Stimulated activated naive CD8-positive, alpha-beta T cell treated with anti-CD3 and anti-CD28 coated beads, Interleukin-15, Interleukin-2, amounts not matched to agents 100 ng/mL and 50 ng/mL, for 24 hours (primary cell): ENCODE results near the gene HFE.
"Not testable (repeated sequence)": the region's sequence is repeated elsewhere in the genome, so short reads cannot be mapped to it uniquely, and the experiment has no call there.

ENCODE experiments used
- H3K27ac Mint-ChIP-seq: one replicate; pipeline ENCODE4 v1.8.0; 2021; ENCODE audit warnings: mild to moderate bottlenecking, mixed read lengths
- H3K27me3 Mint-ChIP-seq: one replicate; pipeline ENCODE4 v1.8.0; 2021; ENCODE audit warnings: mixed read lengths
- H3K36me3 Mint-ChIP-seq: one replicate; pipeline ENCODE4 v1.8.0; 2021; ENCODE audit warnings: low read depth, mixed read lengths
- H3K4me1 Mint-ChIP-seq: one replicate; pipeline ENCODE4 v1.8.0; 2021; ENCODE audit warnings: low read depth, mixed read lengths
- H3K4me3 Mint-ChIP-seq: one replicate; pipeline ENCODE4 v1.8.0; 2021; ENCODE audit warnings: mild to moderate bottlenecking, mixed read lengths
- H3K9me3 Mint-ChIP-seq: one replicate; pipeline ENCODE4 v1.8.0; 2021; ENCODE audit warnings: mixed read lengths

Gene HFE

DNA sequence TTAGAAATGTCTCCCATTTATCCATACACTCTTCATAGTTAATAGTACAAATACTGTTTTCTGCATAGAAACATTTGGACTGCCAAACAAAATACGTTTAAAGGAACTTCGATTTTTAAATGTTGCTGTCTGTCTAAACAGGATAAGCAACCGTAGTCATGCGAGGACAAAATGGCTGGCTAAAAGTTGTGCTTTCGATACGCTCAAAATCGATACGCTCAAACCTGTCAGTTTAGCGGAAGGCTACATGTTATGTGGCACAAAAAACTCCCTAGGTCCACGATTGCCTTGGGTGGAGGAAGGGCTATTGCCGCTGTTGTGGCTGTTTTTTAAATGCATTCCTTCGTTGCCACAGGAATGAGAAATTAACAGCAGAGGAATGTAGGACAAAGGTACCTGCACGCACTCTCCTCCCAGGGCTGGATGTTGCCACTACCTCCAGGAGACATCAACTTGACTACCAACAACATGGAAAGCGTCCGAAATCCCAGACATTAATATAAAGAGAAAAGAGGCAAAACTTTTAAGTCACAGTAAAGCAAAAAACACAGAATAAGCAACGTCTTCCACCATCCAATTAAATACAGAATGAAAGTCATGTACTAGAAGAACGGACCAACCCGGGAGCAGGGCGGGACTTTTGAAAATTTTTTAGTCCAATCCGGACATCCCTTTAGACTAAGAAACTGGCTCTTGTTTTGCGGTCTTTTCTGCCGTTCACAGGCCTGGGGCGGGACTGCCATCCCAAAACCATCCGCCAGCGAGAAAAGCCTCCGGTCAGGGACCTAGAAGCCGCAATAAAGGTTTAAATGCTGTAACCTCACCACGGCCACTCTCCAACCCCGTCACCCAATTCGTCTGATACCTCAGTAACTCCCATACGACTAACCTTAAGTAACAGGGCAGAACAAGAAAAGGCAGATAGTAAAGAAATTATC lies 32.2 kb upstream of the HFE start:
- Mint-ChIP-seq H3K36me3 (no peaks in the 10 kb centered on the region), H3K4me3 (peak overlapping the region; percentile 90), H3K27me3 (no peaks in the 10 kb centered on the region), H3K27ac (peak overlapping the region; percentile 99), H3K9me3 (no peaks in the 10 kb centered on the region), H3K4me1 (peaks cover 42% of the 10 kb centered on the region)

- Mint-ChIP-seq H3K9me3 (no peaks in the 10 kb centered on the region), H3K4me3 (peak overlapping the region; percentile 90), H3K36me3 (no peaks in the 10 kb centered on the region), H3K4me1 (peaks cover 46% of the 10 kb centered on the region), H3K27me3 (no peaks in the 10 kb centered on the region), H3K27ac (peak overlapping the region; percentile 99)
Observed at GRCh38 chr6:26055719-26056582, 31.3 kb upstream of the HFE start.

DNA sequence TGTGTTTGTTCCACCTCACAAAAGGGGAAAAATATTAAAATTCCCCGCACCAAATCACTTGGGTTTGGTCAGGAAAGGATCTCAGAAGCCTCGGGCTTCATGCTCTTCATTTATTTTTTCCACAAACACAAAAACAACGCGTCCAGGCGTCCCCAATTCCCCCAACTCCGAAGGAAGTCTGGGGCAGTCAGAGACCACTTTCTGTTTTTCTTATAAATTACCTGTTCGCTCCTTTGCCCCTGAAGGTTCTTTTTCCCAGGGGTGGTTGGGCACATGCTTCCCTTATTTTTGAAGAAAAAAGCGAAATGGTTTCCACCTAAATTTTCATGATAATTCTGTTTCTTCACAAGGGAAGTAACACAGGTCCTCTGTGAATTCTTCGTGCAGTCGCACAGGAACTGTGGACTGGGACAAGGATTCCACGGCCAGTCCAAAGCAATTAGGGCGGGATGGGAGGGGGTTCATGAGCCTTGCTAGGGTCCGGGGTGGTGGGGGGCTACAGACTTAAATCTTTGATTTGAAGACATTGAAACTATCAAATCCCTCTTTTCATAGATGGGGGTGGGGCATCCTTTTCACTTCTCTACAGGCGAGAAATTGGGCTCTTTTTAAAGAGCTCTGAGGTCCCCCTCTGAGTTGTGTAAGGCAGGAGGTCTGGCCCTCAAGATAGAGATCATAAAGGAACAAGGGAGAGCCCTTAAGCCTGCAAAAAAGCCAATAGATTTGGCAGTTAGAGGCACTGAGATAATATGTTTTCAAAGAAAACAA lies 30.5 kb upstream of the HFE start:
- H3K27ac Mint-ChIP-seq = peak overlapping the region; percentile 99
- peak overlapping the region; percentile 90 for H3K4me3 Mint-ChIP-seq
- no peaks in the 10 kb centered on the region for H3K27me3 Mint-ChIP-seq
- no peaks in the 10 kb centered on the region for H3K9me3 Mint-ChIP-seq
- H3K4me1 Mint-ChIP-seq = peaks cover 46% of the 10 kb centered on the region
- no peaks in the 10 kb centered on the region for H3K36me3 Mint-ChIP-seq

DNA sequence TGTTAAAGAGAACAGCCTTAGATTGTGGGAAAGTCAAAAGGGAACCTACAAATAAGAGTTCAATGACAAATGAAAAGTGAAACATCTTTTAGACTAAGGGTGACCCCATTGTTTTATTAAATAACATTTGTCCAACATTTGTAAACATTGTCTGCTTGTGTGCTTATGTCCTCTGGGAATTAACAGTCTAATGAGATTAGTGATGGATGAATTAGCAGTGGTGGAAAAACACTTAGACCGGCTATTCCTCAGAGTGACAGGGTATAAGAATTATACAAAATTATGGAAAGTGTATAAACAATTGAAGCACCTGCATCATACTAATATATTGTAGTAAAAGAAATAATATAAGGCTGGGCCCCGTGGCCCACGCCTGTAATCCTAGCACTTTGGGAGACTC lies 29.3 kb upstream of the HFE start:
- Mint-ChIP-seq H3K27me3 (no peaks in the 10 kb centered on the region), H3K4me1 (peaks cover 40% of the 10 kb centered on the region), H3K4me3 (no peak overlapping the region), H3K9me3 (no peaks in the 10 kb centered on the region), H3K36me3 (no peaks in the 10 kb centered on the region), H3K27ac (no peak overlapping the region)

DNA sequence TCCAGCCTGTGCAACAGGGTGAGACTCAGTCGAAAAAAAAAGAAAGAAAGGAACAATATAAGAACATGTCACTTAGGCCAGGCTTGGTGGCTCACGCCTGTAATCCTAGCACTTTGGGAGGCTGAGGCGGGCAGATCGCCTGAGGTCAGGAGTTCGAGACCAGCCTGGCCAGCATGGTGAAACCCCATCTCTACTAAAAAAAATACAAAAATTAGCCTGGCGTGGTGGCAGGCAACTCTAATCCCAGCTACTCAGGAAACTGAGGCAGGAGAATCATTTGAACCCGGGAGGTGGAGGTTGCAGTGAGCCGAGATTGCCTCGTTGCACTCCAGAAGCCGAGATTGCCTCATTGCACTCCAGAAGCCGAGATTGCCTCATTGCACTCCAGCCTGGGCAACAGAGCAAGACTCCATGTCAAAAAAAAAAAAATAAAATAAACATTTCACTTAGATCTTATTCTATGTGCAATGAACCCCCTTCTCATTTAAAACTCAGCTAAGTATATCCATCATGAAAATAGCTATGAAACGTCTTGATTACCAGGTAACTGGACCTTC lies 28.7 kb upstream of the HFE start:
- H3K27me3 Mint-ChIP-seq, H3K9me3 Mint-ChIP-seq, H3K4me3 Mint-ChIP-seq, H3K36me3 Mint-ChIP-seq, H3K27ac Mint-ChIP-seq: not testable (repeated sequence)
- H3K4me1 Mint-ChIP-seq = peaks cover 35% of the 10 kb centered on the region

- Mint-ChIP-seq H3K27me3 (no peaks in the 10 kb centered on the region), H3K4me3 (no peak overlapping the region), H3K27ac (no peak overlapping the region)
Observed at GRCh38 chr6:26059941-26060340, 27.3 kb upstream of the HFE start.

DNA sequence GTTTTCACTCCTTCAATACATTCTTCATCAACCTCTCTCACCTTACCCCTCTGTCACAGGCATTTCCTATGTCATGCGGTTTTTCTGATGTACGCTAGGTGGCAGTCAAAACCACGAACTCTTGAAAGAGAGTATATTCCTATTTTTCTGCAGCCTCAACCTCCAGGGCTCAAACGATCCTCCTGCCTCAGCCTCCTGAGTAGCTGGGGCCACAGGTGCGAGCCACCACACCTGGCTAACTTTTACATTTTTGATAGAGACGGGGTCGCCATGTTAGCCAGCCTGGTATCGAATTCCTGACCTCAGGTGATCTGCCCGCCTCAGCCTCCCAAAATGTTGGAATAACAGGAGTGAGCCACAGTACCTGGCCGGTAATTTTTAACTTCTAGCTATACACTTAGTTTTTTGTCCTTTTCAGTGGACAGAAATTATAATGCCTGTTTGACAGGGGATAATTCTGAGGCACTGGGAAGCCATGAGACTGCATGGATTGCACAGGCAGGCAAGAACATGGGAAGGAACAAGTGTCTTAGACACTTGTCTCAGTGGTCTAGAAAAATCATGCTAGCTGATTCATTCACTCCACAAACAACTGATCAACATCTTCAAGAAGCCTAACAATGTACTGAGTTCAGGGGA lies 22.5 kb upstream of the HFE start:
- no peaks in the 10 kb centered on the region for H3K9me3 Mint-ChIP-seq
- no peaks in the 10 kb centered on the region for H3K36me3 Mint-ChIP-seq
- no peak overlapping the region for H3K4me3 Mint-ChIP-seq
- H3K4me1 Mint-ChIP-seq = peaks cover 8% of the 10 kb centered on the region
- peaks cover 3% of the 10 kb centered on the region for H3K27me3 Mint-ChIP-seq
- H3K27ac Mint-ChIP-seq = no peak overlapping the region

More at GRCh38 chr6:26059941-26060340, 27.3 kb upstream of the HFE start:
- H3K9me3 Mint-ChIP-seq = no peaks in the 10 kb centered on the region
- H3K36me3 Mint-ChIP-seq = no peaks in the 10 kb centered on the region
- H3K4me1 Mint-ChIP-seq = peaks cover 22% of the 10 kb centered on the region

DNA sequence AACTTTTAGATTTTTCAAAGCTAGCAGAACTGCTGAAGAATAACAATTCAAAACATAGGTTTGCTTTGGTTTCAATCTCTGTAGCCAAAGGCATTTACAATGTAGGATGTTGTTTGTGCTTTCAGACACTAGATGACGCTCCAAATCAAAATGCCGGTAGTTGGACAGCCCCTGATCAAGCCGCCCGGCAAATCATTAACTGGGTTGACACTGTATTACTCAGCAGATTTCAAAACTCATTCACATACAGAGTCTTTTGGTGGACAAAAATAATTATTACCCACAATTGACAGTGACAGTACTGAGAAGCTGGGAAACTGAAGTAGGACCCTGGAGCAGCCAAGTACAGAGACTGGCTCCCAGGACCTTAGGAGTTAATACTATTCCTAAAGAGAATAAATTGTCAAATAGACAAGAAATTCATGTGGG lies 21.3 kb upstream of the HFE start:
- H3K4me1 Mint-ChIP-seq = peaks cover 4% of the 10 kb centered on the region
- no peaks in the 10 kb centered on the region for H3K36me3 Mint-ChIP-seq
- H3K27me3 Mint-ChIP-seq = peaks cover 3% of the 10 kb centered on the region
- H3K4me3 Mint-ChIP-seq = no peak overlapping the region
- no peaks in the 10 kb centered on the region for H3K9me3 Mint-ChIP-seq
- no peak overlapping the region for H3K27ac Mint-ChIP-seq

GRCh38 chr6:26067367-26067766 lies 19.9 kb upstream of the HFE start:
- Mint-ChIP-seq H3K27me3 (peaks cover 3% of the 10 kb centered on the region), H3K36me3 (no peaks in the 10 kb centered on the region), H3K4me1 (peaks cover 4% of the 10 kb centered on the region), H3K9me3 (no peaks in the 10 kb centered on the region), H3K27ac (peak overlapping the region; percentile 21), H3K4me3 (no peak overlapping the region)

DNA sequence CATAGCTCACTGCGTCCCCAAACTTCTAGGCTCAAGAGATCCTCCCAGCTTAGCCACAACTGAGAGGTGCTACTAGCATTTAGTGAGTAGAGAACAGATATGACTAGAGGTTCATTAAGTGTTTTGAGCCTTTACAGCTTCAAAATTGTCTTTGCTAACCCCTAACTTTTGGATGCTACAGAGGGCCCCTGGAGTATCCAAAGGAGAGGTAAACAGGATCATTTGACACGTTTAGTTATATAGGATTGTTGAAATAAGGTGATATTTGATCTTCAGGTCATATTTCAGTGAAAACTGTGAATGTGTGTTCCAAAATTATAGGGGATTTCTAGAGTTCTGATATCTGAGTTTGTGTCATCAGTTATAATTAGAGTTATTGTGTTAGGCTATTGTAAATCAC lies 19.2 kb upstream of the HFE start:
- Mint-ChIP-seq H3K36me3 (no peaks in the 10 kb centered on the region), H3K4me3 (no peak overlapping the region), H3K27ac (no peak overlapping the region), H3K4me1 (peaks cover 4% of the 10 kb centered on the region), H3K9me3 (no peaks in the 10 kb centered on the region), H3K27me3 (peaks cover 3% of the 10 kb centered on the region)

DNA sequence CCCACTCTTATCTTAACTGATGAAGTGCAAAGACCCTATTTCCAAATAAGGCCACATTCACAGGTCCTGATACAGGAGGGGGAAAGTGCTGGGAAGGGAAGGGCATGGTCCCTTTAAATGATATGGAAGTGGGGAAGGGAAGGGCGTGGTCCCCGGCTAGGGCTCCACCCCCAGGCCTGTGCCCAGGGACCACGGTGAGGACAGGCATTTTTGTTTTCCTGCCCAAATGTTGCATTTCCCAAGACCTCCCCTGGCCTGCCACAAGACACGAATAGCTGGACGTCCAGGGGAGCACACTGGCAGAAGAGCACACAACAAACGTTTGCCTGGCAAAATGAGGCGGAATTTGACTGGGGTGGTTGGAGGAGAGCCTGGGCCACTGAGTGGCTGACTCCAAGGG lies 16.1 kb upstream of the HFE start:
- Mint-ChIP-seq H3K9me3 (no peaks in the 10 kb centered on the region), H3K4me1 (peaks cover under 1% of the 10 kb centered on the region), H3K36me3 (no peaks in the 10 kb centered on the region), H3K4me3 (no peak overlapping the region), H3K27ac (no peak overlapping the region), H3K27me3 (peaks cover 8% of the 10 kb centered on the region)

DNA sequence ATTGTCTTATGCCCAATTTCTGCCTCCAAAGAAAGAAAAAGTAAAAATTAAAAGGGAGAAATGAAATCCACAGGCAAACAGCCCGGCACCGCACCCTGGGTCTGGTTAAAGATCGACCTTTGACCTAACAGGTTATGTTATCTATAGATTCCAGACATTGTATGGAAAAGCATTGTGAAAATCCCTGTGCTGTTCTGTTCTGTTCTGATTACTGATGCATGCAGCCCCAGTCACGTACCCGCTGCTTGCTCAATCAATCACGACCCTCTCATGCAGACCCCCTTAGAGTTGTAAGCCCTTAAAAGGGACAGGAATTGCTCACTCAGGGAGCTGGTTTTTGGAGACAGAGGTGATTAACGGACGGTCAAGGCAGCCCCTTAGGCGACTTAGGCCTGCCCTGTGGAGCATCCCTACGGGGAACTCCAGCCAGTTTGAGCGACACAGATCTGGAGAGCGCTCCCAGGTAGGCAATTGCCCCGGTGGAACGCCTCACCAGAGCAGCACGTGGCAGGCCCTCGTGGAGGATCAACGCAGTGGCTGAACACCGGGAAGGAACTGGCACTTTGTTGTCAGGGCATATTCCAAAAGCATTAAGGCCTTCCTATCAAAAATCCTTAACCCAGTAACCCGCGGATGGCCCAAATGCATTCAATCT lies 12.0 kb upstream of the HFE start:
- Mint-ChIP-seq H3K36me3 (no peaks in the 10 kb centered on the region), H3K27me3 (peaks cover 7% of the 10 kb centered on the region), H3K4me1 (peaks cover 9% of the 10 kb centered on the region), H3K4me3 (no peak overlapping the region), H3K9me3 (no peaks in the 10 kb centered on the region), H3K27ac (no peak overlapping the region)

DNA sequence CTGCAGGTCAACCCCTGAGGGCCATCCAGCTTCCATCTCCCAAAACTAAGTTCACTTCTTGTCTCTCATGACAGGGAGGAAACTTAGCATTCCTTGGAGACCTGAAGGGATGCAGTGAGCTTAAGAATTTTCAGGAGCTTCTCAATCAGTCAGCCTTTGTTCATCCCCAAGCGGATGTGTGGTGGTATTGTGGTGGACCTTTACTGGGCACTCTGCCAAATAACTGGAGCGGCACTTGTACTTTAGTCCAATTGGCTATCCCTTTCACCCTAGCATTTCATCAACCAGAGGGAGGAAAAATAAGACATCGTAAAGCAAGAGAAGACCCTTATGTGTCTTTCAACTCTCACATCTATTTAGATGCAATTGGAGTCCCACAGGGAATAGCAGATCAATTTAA lies 9.2 kb upstream of the HFE start:
- H3K9me3 Mint-ChIP-seq, H3K27me3 Mint-ChIP-seq, H3K27ac Mint-ChIP-seq, H3K4me1 Mint-ChIP-seq, H3K36me3 Mint-ChIP-seq, H3K4me3 Mint-ChIP-seq: not testable (repeated sequence)

DNA sequence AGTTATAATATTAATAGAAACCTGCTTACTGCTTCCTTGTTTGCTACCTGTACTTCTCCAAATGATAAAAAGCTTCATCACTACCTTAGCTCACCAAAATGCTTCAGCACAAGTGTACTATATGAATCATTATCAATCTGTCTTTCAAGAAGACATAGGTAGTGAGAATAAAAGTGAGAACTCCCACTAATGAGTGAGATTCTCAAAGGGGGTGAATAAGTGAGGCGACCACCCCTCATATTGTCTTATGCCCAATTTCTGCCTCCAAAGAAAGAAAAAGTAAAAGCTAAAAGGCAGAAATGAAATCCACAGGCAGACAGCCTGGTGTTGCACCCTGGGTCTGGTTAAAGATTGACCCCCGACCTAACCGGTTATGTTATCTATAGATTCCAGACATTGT lies 6.1 kb upstream of the HFE start:
- H3K4me3 Mint-ChIP-seq, H3K27ac Mint-ChIP-seq, H3K36me3 Mint-ChIP-seq, H3K27me3 Mint-ChIP-seq, H3K9me3 Mint-ChIP-seq: not testable (repeated sequence)
- peaks cover 11% of the 10 kb centered on the region for H3K4me1 Mint-ChIP-seq
